GM23338 (cell line): Measurements from ENCODE around the gene GNAZ. TPM values are rescaled to one million over a fixed set of nuclear protein-coding genes. Genes with fewer than 3 reads are reported as not detected.
"Not testable (repeated sequence)": the region's sequence is repeated elsewhere in the genome, so short reads cannot be mapped to it uniquely, and the experiment has no call there.

Source experiments
- ATAC-seq: fragments of 200-7000 bp; cut with Tn5 transposase; 3 replicates; pipeline ENCODE4 v1.9.1; 2020
- DNase-seq: peaks from one replicate; pipeline ENCODE4 v3.0.0-alpha.2; 2015; ENCODE audit warnings: low spot score
- H2AFZ ChIP-seq: fragments of 200-600 bp; sonication (generic); 2 replicates; pipeline ENCODE4 v1.8.0; 2016; ENCODE audit warnings: antibody characterized with exemption, mild to moderate bottlenecking, moderate library complexity
- H3F3A ChIP-seq: fragments of 200-600 bp; sonication (generic); replicated peaks from 2 replicates; pipeline ENCODE4 v1.8.0; 2017; ENCODE audit warnings: antibody characterized with exemption, mixed run types, low read depth
- H3K27ac ChIP-seq: fragments of 200-600 bp; sonication (generic); 2 replicates; pipeline ENCODE4 v1.6.1; 2016; ENCODE audit warnings: low read depth
- H3K27me3 ChIP-seq: fragments of 200-600 bp; sonication (generic); 2 replicates; pipeline ENCODE4 v1.8.0; 2016; ENCODE audit warnings: mild to moderate bottlenecking, mixed run types, moderate library complexity; ENCODE audit not compliant: insufficient read depth
- H3K36me3 ChIP-seq: fragments of 200-600 bp; sonication (generic); 2 replicates; pipeline ENCODE4 v1.8.0; 2016; ENCODE audit warnings: mild to moderate bottlenecking; ENCODE audit not compliant: insufficient read depth
- H3K4me1 ChIP-seq: fragments of 200-600 bp; sonication (generic); 2 replicates; pipeline ENCODE4 v1.8.0; 2016; ENCODE audit warnings: mild to moderate bottlenecking, moderate library complexity; ENCODE audit not compliant: insufficient read depth
- H3K4me2 ChIP-seq: fragments of 200-600 bp; sonication (generic); 2 replicates; pipeline ENCODE4 v1.7.1; 2017; ENCODE audit warnings: mixed run types
- H3K4me3 ChIP-seq: fragments of 200-600 bp; sonication (generic); 2 replicates; pipeline ENCODE4 v1.6.1; 2016; ENCODE audit warnings: mixed run types
- H3K79me2 ChIP-seq: fragments of 200-600 bp; sonication (generic); replicated peaks from 2 replicates; pipeline ENCODE4 v1.8.0; 2017; ENCODE audit warnings: mild to moderate bottlenecking; ENCODE audit not compliant: insufficient read depth
- H3K9me2 ChIP-seq: fragments of 200-600 bp; sonication (generic); 2 replicates; pipeline ENCODE4 v1.8.0; 2017; ENCODE audit not compliant: insufficient read depth
- H4K20me1 ChIP-seq: fragments of 200-600 bp; sonication (generic); replicated peaks from 2 replicates; pipeline ENCODE4 v1.8.0; 2017; ENCODE audit warnings: mild to moderate bottlenecking; ENCODE audit not compliant: insufficient read depth
- H3K27ac Mint-ChIP-seq: 2 replicates; pipeline ENCODE4 v1.8.0; 2020; ENCODE audit warnings: inconsistent platforms, mild to moderate bottlenecking, moderate library complexity, mixed read lengths
- H3K27me3 Mint-ChIP-seq: 3 replicates; pipeline ENCODE4 v1.8.0; 2022; ENCODE audit warnings: low read depth, mild to moderate bottlenecking, moderate library complexity, mixed read lengths, inconsistent platforms; ENCODE audit not compliant: insufficient read depth, poor library complexity
- H3K36me3 Mint-ChIP-seq: 3 replicates; pipeline ENCODE4 v1.8.0; 2021; ENCODE audit warnings: low read depth, mild to moderate bottlenecking, inconsistent platforms, moderate library complexity, mixed read lengths
- H3K4me1 Mint-ChIP-seq: 3 replicates; pipeline ENCODE4 v1.8.0; 2020; ENCODE audit warnings: mild to moderate bottlenecking, inconsistent platforms, mixed read lengths
- H3K4me3 Mint-ChIP-seq: 3 replicates; pipeline ENCODE4 v1.8.0; 2021; ENCODE audit warnings: moderate library complexity, mild to moderate bottlenecking, inconsistent platforms, mixed read lengths
- H3K9me3 Mint-ChIP-seq: 3 replicates; pipeline ENCODE4 v1.8.0; 2020; ENCODE audit warnings: moderate library complexity, mild to moderate bottlenecking, inconsistent platforms, mixed read lengths
- NANOG ChIP-seq: IDR thresholded peaks from 2 replicates; pipeline ENCODE4 v1.6.1; 2016; ENCODE audit warnings: antibody characterized with exemption, borderline replicate concordance
- ZNF114 ChIP-seq: fragments of 250-450 bp; sonication (Bioruptor Pico); IDR thresholded peaks from 2 replicates; pipeline ENCODE4 v1.5.0; 2020; ENCODE audit warnings: mild to moderate bottlenecking, moderate library complexity
- ZNF331 ChIP-seq: fragments of 250-450 bp; sonication (Bioruptor Pico); IDR thresholded peaks from 2 replicates; pipeline ENCODE4 v1.5.0; 2020; ENCODE audit warnings: low read depth, mild to moderate bottlenecking, moderate library complexity
- polyA plus RNA-seq: library from polyadenylated mRNA; unstranded; fragments of >200 nt; fragmentation: Nextera tagmentation; extraction: Ambion mirVana; gene quantifications from 2 replicates; pipeline ENCODE4 v1.2.1, GENCODE V29; 2016
- total RNA-seq: library from RNA; depleted of rRNA; stranded (reverse); fragments of >200 nt; shearing (Covaris generic); gene quantifications from 2 replicates; pipeline ENCODE4 v1.2.3, GENCODE V29; 2014
- TF ChIP-seq, protein P1 (sequence below): fragments of 250-450 bp; sonication (Bioruptor Pico); IDR thresholded peaks from 2 replicates; pipeline ENCODE4 v1.5.0; 2020; ENCODE audit warnings: mild to moderate bottlenecking, moderate library complexity
- TF ChIP-seq, protein P2 (sequence below), 2 experiments: fragments of 200-600 bp in 1 of 2; sonication (generic) in 1 of 2; conservative IDR thresholded peaks; 2 replicates each; pipeline versions ENCODE4 v1.5.1 to v1.6.1; 2016 to 2017; ENCODE audit warnings: antibody characterized with exemption in 2 of 2, low read depth in 2 of 2, mild to moderate bottlenecking in 2 of 2, moderate library complexity in 1 of 2

Gene GNAZ
- total and polyA plus RNA-seq, 2 experiments from 2014 or later, result 2.9 to 11.1 TPM

DNA sequence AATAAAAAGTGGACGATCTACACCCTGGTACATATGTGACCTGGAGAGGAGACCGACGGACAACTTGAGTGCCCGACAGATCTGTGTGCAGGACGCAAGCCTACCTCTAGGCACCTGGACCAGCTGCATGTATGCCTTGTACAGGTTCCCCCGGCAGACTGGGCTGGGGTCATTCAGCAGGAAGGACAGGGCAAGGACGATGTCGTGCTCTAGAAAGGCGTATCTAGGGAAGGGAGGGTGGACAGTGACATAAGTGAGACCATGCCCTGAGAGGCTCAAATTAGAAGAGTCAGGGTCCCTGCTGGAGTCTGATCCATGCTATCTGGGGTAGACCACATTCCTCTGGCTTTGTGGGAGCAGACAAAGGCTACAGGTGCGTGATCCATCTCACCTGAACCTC, 63.6 kb downstream of the GNAZ start (continued):
- TF ChIP-seq, protein P1, sequence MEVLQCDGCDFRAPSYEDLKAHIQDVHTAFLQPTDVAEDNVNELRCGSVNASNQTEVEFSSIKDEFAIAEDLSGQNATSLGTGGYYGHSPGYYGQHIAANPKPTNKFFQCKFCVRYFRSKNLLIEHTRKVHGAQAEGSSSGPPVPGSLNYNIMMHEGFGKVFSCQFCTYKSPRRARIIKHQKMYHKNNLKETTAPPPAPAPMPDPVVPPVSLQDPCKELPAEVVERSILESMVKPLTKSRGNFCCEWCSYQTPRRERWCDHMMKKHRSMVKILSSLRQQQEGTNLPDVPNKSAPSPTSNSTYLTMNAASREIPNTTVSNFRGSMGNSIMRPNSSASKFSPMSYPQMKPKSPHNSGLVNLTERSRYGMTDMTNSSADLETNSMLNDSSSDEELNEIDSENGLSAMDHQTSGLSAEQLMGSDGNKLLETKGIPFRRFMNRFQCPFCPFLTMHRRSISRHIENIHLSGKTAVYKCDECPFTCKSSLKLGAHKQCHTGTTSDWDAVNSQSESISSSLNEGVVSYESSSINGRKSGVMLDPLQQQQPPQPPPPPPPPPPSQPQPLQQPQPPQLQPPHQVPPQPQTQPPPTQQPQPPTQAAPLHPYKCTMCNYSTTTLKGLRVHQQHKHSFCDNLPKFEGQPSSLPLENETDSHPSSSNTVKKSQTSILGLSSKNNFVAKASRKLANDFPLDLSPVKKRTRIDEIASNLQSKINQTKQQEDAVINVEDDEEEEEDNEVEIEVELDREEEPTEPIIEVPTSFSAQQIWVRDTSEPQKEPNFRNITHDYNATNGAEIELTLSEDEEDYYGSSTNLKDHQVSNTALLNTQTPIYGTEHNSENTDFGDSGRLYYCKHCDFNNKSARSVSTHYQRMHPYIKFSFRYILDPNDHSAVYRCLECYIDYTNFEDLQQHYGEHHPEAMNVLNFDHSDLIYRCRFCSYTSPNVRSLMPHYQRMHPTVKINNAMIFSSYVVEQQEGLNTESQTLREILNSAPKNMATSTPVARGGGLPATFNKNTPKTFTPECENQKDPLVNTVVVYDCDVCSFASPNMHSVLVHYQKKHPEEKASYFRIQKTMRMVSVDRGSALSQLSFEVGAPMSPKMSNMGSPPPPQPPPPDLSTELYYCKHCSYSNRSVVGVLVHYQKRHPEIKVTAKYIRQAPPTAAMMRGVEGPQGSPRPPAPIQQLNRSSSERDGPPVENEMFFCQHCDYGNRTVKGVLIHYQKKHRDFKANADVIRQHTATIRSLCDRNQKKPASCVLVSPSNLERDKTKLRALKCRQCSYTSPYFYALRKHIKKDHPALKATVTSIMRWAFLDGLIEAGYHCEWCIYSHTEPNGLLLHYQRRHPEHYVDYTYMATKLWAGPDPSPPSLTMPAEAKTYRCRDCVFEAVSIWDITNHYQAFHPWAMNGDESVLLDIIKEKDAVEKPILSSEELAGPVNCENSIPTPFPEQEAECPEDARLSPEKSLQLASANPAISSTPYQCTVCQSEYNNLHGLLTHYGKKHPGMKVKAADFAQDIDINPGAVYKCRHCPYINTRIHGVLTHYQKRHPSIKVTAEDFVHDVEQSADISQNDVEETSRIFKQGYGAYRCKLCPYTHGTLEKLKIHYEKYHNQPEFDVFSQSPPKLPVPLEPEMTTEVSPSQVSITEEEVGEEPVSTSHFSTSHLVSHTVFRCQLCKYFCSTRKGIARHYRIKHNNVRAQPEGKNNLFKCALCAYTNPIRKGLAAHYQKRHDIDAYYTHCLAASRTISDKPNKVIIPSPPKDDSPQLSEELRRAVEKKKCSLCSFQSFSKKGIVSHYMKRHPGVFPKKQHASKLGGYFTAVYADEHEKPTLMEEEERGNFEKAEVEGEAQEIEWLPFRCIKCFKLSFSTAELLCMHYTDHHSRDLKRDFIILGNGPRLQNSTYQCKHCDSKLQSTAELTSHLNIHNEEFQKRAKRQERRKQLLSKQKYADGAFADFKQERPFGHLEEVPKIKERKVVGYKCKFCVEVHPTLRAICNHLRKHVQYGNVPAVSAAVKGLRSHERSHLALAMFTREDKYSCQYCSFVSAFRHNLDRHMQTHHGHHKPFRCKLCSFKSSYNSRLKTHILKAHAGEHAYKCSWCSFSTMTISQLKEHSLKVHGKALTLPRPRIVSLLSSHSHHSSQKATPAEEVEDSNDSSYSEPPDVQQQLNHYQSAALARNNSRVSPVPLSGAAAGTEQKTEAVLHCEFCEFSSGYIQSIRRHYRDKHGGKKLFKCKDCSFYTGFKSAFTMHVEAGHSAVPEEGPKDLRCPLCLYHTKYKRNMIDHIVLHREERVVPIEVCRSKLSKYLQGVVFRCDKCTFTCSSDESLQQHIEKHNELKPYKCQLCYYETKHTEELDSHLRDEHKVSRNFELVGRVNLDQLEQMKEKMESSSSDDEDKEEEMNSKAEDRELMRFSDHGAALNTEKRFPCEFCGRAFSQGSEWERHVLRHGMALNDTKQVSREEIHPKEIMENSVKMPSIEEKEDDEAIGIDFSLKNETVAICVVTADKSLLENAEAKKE (CRISPR knock-in tag), result no peak
- TF ChIP-seq, protein P2, sequence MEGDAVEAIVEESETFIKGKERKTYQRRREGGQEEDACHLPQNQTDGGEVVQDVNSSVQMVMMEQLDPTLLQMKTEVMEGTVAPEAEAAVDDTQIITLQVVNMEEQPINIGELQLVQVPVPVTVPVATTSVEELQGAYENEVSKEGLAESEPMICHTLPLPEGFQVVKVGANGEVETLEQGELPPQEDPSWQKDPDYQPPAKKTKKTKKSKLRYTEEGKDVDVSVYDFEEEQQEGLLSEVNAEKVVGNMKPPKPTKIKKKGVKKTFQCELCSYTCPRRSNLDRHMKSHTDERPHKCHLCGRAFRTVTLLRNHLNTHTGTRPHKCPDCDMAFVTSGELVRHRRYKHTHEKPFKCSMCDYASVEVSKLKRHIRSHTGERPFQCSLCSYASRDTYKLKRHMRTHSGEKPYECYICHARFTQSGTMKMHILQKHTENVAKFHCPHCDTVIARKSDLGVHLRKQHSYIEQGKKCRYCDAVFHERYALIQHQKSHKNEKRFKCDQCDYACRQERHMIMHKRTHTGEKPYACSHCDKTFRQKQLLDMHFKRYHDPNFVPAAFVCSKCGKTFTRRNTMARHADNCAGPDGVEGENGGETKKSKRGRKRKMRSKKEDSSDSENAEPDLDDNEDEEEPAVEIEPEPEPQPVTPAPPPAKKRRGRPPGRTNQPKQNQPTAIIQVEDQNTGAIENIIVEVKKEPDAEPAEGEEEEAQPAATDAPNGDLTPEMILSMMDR (conservative IDR thresholded peaks at IDR 0.05; ENCODE audit: low read depth in 2 of 2), result no peak
- no peak for TF ChIP-seq ZNF114 (CRISPR knock-in tag)
- TF ChIP-seq ZNF331 (CRISPR knock-in tag), result no peak
- no peak for TF ChIP-seq NANOG

DNA sequence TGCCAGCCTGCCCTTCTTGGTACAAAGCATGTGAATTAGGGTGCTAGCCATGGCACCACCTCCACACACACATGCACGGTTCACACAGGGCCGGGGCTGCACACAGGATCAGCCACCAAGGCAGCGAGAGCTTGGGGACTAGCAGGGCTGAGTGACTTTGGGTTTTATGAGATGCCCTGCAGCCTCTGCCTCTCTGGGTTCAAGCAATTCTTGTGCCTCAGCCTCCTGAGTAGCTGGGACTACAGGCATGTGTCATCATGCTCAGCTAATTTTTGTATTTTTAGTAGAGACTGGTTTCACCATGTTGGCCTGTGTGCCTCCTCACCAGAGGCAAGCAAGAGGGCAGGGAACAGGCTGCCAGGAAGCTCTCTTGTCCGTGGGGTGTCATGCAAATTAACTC, 66.7 kb downstream of the GNAZ start:
- H3K36me3 Mint-ChIP-seq, H3K9me2 ChIP-seq, H3K27me3 Mint-ChIP-seq, H3K4me2 ChIP-seq, H3K27ac Mint-ChIP-seq, DNase-seq, H3K36me3 ChIP-seq, H3K9me3 Mint-ChIP-seq, H4K20me1 ChIP-seq, ATAC-seq, H3K27ac ChIP-seq, H3F3A ChIP-seq, H3K4me3 ChIP-seq, H3K27me3 ChIP-seq, H3K4me1 ChIP-seq, H3K4me3 Mint-ChIP-seq, H2AFZ ChIP-seq, H3K79me2 ChIP-seq: not testable (repeated sequence)
- H3K4me1 Mint-ChIP-seq, result peaks cover 12% of the 10 kb centered on the region
